OCI-LY7 (cell line): Measurements from ENCODE around the gene CHN2. TPM values are rescaled to one million over a fixed set of nuclear protein-coding genes. Genes with fewer than 3 reads are reported as not detected.

ENCODE experiments used
- BruUV-seq: library from RNA; stranded (reverse); fragments of 400-500 nt; replicated peaks from 2 replicates; lab custom pipeline; 2021; lab: Mats Ljungman, UMichigan
- CTCF ChIA-PET: fragments of 300-600 bp; sonication (Branson Sonifier 250); formaldehyde crosslinking; loops from one replicate; lab custom pipeline; 2022; ENCODE audit warnings: antibody characterized with exemption; ENCODE audit not compliant: unreplicated experiment; lab: Charles Lee
- POLR2A ChIA-PET: fragments of 300-600 bp; sonication (Branson Sonifier 250); formaldehyde crosslinking; loops from one replicate; lab custom pipeline; 2022; ENCODE audit warnings: antibody characterized with exemption; lab: Charles Lee
- DNase-seq: peaks from one replicate; pipeline ENCODE4 v3.0.0-alpha.2; 2015; ENCODE audit warnings: low spot score
- H2AFZ ChIP-seq: fragments of 200-600 bp; sonication (generic), shearing (Covaris generic); 2 replicates; pipeline ENCODE4 v1.6.1; 2014; ENCODE audit warnings: mild to moderate bottlenecking, antibody characterized with exemption, low read length, moderate library complexity
- H3K27ac ChIP-seq: fragments of 200-600 bp; sonication (generic); 2 replicates; pipeline ENCODE4 v1.5.1; 2014; ENCODE audit warnings: mixed run types, low read depth, mild to moderate bottlenecking, moderate library complexity, low read length, inconsistent platforms; ENCODE audit not compliant: poor library complexity, severe bottlenecking
- H3K36me3 ChIP-seq: fragments of 200-600 bp; sonication (generic); 2 replicates; pipeline ENCODE4 v1.6.1; 2014; ENCODE audit warnings: mild to moderate bottlenecking, antibody characterized with exemption, low read length, moderate library complexity, mixed read lengths; ENCODE audit not compliant: insufficient read depth
- H3K4me1 ChIP-seq: fragments of 200-600 bp; sonication (generic); 2 replicates; pipeline ENCODE4 v1.5.1; 2014; ENCODE audit warnings: mild to moderate bottlenecking, low read length; ENCODE audit not compliant: insufficient read depth, poor library complexity, severe bottlenecking
- H3K4me2 ChIP-seq: fragments of 200-600 bp; sonication (generic); 2 replicates; pipeline ENCODE4 v1.6.1; 2014; ENCODE audit warnings: mild to moderate bottlenecking, low read length
- H3K4me3 ChIP-seq: fragments of 200-600 bp; sonication (generic); 2 replicates; pipeline ENCODE4 v1.5.1; 2014; ENCODE audit warnings: mild to moderate bottlenecking, low read depth, low read length; ENCODE audit not compliant: poor library complexity, severe bottlenecking
- H3K79me2 ChIP-seq: fragments of 200-600 bp; sonication (generic); 2 replicates; pipeline ENCODE4 v1.6.1; 2016; ENCODE audit warnings: low read depth, mild to moderate bottlenecking, low read length, moderate library complexity, mixed read lengths; ENCODE audit not compliant: insufficient read depth
- H3K9me2 ChIP-seq: fragments of 200-600 bp; sonication (generic); 2 replicates; pipeline ENCODE4 v1.6.1; 2016; ENCODE audit warnings: mild to moderate bottlenecking, low read length, mixed read lengths; ENCODE audit not compliant: insufficient read depth
- H3K9me3 ChIP-seq: fragments of 200-600 bp; sonication (generic); 2 replicates; pipeline ENCODE4 v1.6.1; 2014; ENCODE audit warnings: mild to moderate bottlenecking, mixed run types, low read length, mixed read lengths
- H4K20me1 ChIP-seq: fragments of 200-600 bp; sonication (generic); 2 replicates; pipeline ENCODE4 v1.6.1; 2014; ENCODE audit warnings: mild to moderate bottlenecking, antibody characterized with exemption, low read length, moderate library complexity, mixed read lengths; ENCODE audit not compliant: insufficient read depth
- EZH2phosphoT487 ChIP-seq: fragments of 200-600 bp; sonication (generic); IDR thresholded peaks from 2 replicates; pipeline ENCODE4 v1.6.1; 2018; ENCODE audit warnings: low read depth, borderline replicate concordance, mild to moderate bottlenecking, mixed run types, antibody characterized with exemption, low read length, moderate library complexity, mixed read lengths
- intact Hi-C: fragments of 100-400 bp; cut with micrococcal nuclease; formaldehyde crosslinking; loops from one replicate; pipeline ENCODE4 v1.10.0; 2022; ENCODE audit not compliant: unreplicated experiment
- total RNA-seq, 2 experiments: library from RNA; depleted of rRNA in 1 of 2; stranded (reverse); fragments of >200 nt in 1 of 2; shearing (Covaris generic) in 1 of 2; gene quantifications; 2 replicates each; pipeline ENCODE4 v1.2.3, GENCODE V29; 2014 to 2022
- TF ChIP-seq, protein P1 (sequence below): fragments of 200-600 bp; sonication (generic); conservative IDR thresholded peaks from 2 replicates; pipeline ENCODE4 v1.5.1; 2014; ENCODE audit warnings: mild to moderate bottlenecking, antibody characterized with exemption, low read length, moderate library complexity, mixed read lengths

The CHN2 gene
- total RNA-seq, 2 experiments from 2014 or later, result not detected

DNA sequence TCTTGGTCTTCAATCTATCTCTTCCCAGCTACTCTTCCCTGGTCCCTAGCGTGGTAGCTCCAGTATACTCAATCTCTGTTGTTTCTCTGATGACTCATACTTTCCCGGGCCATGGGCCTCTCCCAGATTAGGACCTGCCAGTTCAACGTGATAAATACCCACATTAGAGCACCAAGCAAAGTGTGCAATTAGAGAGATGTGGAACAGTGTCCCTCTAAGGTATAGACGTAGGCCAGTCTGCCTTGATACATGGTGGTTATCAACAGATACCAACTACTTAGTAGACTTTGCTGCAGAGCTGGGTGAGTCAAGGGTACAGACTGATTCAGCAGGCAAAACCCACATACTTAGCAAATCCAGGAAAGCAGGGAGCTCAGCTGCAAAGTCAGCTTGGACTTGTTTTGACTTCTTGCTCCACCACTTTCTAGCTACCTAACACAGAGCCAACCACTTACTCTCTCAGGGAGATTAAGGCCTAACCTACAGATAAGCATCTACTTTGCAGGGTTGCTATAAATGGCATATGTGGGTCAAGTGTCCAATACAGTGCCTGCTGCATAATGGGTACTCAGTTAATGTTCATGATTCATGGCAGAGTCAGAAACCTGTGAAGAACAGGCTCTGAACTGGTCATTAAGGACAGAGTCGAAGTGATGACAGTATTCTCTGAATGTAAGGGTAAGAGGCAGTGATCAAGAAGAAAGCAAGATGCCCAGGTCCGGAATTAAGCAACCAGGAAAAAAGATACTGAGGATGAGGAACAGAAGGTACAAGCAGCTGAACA, 176.1 kb downstream of the CHN2 start:
- CTCF ChIA-PET, result no interaction called here
- TF ChIP-seq, protein P1, sequence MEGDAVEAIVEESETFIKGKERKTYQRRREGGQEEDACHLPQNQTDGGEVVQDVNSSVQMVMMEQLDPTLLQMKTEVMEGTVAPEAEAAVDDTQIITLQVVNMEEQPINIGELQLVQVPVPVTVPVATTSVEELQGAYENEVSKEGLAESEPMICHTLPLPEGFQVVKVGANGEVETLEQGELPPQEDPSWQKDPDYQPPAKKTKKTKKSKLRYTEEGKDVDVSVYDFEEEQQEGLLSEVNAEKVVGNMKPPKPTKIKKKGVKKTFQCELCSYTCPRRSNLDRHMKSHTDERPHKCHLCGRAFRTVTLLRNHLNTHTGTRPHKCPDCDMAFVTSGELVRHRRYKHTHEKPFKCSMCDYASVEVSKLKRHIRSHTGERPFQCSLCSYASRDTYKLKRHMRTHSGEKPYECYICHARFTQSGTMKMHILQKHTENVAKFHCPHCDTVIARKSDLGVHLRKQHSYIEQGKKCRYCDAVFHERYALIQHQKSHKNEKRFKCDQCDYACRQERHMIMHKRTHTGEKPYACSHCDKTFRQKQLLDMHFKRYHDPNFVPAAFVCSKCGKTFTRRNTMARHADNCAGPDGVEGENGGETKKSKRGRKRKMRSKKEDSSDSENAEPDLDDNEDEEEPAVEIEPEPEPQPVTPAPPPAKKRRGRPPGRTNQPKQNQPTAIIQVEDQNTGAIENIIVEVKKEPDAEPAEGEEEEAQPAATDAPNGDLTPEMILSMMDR, result no peak
- no peak for TF ChIP-seq EZH2phosphoT487
- Histone ChIP-seq H3K9me2 (no peaks in the 10 kb centered on the region), H3K36me3 (no peaks in the 10 kb centered on the region), H3K4me1 (no peaks in the 10 kb centered on the region), H3K9me3 (no peaks in the 10 kb centered on the region), H4K20me1 (no peaks in the 10 kb centered on the region), H3K4me2 (no peak overlapping the region), H3K79me2 (no peaks in the 10 kb centered on the region), H2AFZ (no peak overlapping the region), H3K27ac (no peak overlapping the region), H3K4me3 (no peak overlapping the region)
- no TSS peak for BruUV-seq
- no peak for DNase-seq
- intact Hi-C loops, result no loop called here
- POLR2A ChIA-PET, result interaction anchor here (0.6 kb wide), 2 partner anchors 20 to 558 kb away, joined by 3 to 5 read pairs; no protein-coding TSS in a partner anchor

DNA sequence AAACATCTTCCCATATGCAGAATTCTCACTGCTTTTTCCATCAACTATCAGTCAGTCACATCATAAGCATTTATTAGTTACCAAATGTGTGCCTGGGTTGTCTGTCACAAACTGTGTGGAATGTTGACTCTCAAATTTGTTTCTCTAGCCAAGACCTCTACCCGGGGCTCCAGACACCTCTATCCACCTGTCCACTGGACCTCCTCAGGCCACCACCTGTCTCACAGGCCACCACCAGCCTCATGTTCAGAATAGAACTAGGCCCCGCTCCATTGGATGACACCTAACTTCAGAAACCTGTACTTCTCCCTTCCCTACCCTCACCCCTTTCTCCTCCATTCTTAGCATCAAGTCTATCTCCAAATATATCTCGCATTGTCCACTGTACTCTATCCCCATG, 176.9 kb downstream of the CHN2 start:
- Histone ChIP-seq H3K36me3 (no peaks in the 10 kb centered on the region), H3K9me3 (no peaks in the 10 kb centered on the region), H3K4me3 (no peak overlapping the region), H3K79me2 (no peaks in the 10 kb centered on the region), H3K4me2 (no peak overlapping the region), H2AFZ (no peak overlapping the region), H3K27ac (no peak overlapping the region), H4K20me1 (no peaks in the 10 kb centered on the region), H3K4me1 (no peaks in the 10 kb centered on the region), H3K9me2 (no peaks in the 10 kb centered on the region)
- no peak for DNase-seq
- no TSS peak for BruUV-seq
- intact Hi-C loops, result no loop called here
- ChIA-PET CTCF (no interaction called here), POLR2A (no interaction called here)
- TF ChIP-seq, protein P1, result no peak
- no peak for TF ChIP-seq EZH2phosphoT487
